HCT116 (cell line): ENCODE results near the gene PACS2. TPM values are rescaled to one million over a fixed set of nuclear protein-coding genes. Genes with fewer than 3 reads are reported as not detected.

Source experiments
- ATAC-seq: fragments of 200-7000 bp; cut with Tn5 transposase; 2 replicates; pipeline ENCODE4 v1.9.1; 2020; ENCODE audit warnings: mild to moderate bottlenecking, moderate library complexity
- BruUV-seq: library from RNA; stranded (reverse); fragments of 400-500 nt; replicated peaks from 2 replicates; lab custom pipeline; 2021; lab: Mats Ljungman, UMichigan
- CTCF ChIA-PET: fragments of 300-600 bp; sonication (Branson Sonifier 250); formaldehyde crosslinking; loops from one replicate; lab custom pipeline; 2021; ENCODE audit warnings: antibody characterized with exemption; lab: Charles Lee
- POLR2A ChIA-PET: fragments of 300-600, 350-600 bp; sonication (Branson Sonifier 250); formaldehyde crosslinking; loops from one replicate; lab custom pipeline; 2021; ENCODE audit warnings: antibody characterized with exemption; lab: Charles Lee
- RAD21 ChIA-PET, 2 experiments: fragments of 300-600 bp; sonication (Branson Sonifier 250); formaldehyde crosslinking; loops; one replicate each; lab custom pipeline; 2023; ENCODE audit warnings: low total read pairs in 2 of 2; ENCODE audit not compliant: uncharacterized antibody in 2 of 2, unreplicated experiment in 2 of 2, low non-redundant PET in 1 of 2; lab: Charles Lee
- DNase-seq: peaks from one replicate; pipeline ENCODE4 v3.0.0-alpha.2; 2010; ENCODE audit warnings: low read depth, low spot score
- H2AFZ ChIP-seq: fragments of 200-600 bp; shearing (Covaris generic), sonication (generic); 2 replicates; pipeline ENCODE4 v1.6.1; 2017; ENCODE audit warnings: low read depth, mixed run types, mixed read lengths, antibody characterized with exemption, low read length; ENCODE audit not compliant: poor library complexity, severe bottlenecking
- H3K27ac ChIP-seq: 2 replicates; pipeline ENCODE4 v1.5.1; 2012; ENCODE audit warnings: low read depth, low read length
- H3K27me3 ChIP-seq: fragments of 200-600 bp; sonication (generic); 2 replicates; pipeline ENCODE4 v1.6.1; 2016; ENCODE audit warnings: mixed run types, low read length, mixed read lengths; ENCODE audit not compliant: insufficient read depth
- H3K36me3 ChIP-seq, 2 experiments: fragments of 200-500 bp in 1 of 2; fragments of 200-600 bp in 1 of 2; sonication (Bioruptor generic) in 1 of 2; sonication (generic) in 1 of 2; 2 replicates each; pipeline versions ENCODE4 v1.5.1 to v1.6.1; 2014 to 2016; ENCODE audit warnings: low read length in 2 of 2, inconsistent platforms in 1 of 2, mixed read lengths in 1 of 2, mixed run types in 1 of 2; ENCODE audit not compliant: insufficient read depth in 2 of 2, control insufficient read depth in 1 of 2
- H3K4me1 ChIP-seq, 2 experiments: fragments of 200-600 bp in 1 of 2; sonication (generic) in 1 of 2; 2 replicates each; pipeline versions ENCODE4 v1.5.1 to v1.6.1; 2012 to 2017; ENCODE audit warnings: low read length in 2 of 2, inconsistent platforms in 1 of 2, mild to moderate bottlenecking in 1 of 2, mixed read lengths in 1 of 2, mixed run types in 1 of 2, moderate library complexity in 1 of 2; ENCODE audit not compliant: insufficient read depth in 2 of 2, control insufficient read depth in 1 of 2
- H3K4me2 ChIP-seq: fragments of 200-600 bp; sonication (generic); 2 replicates; pipeline ENCODE4 v1.6.1; 2017; ENCODE audit warnings: mixed run types, low read length, mixed read lengths
- H3K4me3 ChIP-seq, 2 experiments: fragments of 200-600 bp in 1 of 2; sonication (generic) in 1 of 2; replicated peaks in 1 of 2; 2 replicates each; pipeline ENCODE4 v1.5.1; 2011 to 2016; ENCODE audit warnings: low read length in 2 of 2, control low read depth in 1 of 2, low read depth in 1 of 2, mild to moderate bottlenecking in 1 of 2, mixed read lengths in 1 of 2, mixed run types in 1 of 2
- H3K79me2 ChIP-seq: fragments of 200-600 bp; sonication (generic); 2 replicates; pipeline ENCODE4 v1.6.1; 2017; ENCODE audit warnings: mild to moderate bottlenecking, mixed run types, low read length, moderate library complexity, mixed read lengths; ENCODE audit not compliant: insufficient read depth
- H3K9ac ChIP-seq: fragments of 200-600 bp; sonication (generic); 2 replicates; pipeline ENCODE4 v1.6.1; 2016; ENCODE audit warnings: low read length, mixed read lengths
- H3K9me2 ChIP-seq: fragments of 200-600 bp; sonication (generic), shearing (Covaris generic); 2 replicates; pipeline ENCODE4 v1.6.1; 2017; ENCODE audit warnings: mixed run types, mild to moderate bottlenecking, moderate library complexity; ENCODE audit not compliant: insufficient read depth
- H3K9me3 ChIP-seq, 2 experiments: fragments of 200-500 bp in 1 of 2; fragments of 200-600 bp in 1 of 2; sonication (Bioruptor generic) in 1 of 2; sonication (generic) in 1 of 2; 2 replicates each; pipeline ENCODE4 v1.6.1; 2014 to 2017; ENCODE audit warnings: low read length in 2 of 2, mixed read lengths in 2 of 2, inconsistent platforms in 1 of 2, low read depth in 1 of 2, mild to moderate bottlenecking in 1 of 2, mixed run types in 1 of 2, moderate library complexity in 1 of 2; ENCODE audit not compliant: control insufficient read depth in 1 of 2, insufficient read depth in 1 of 2
- H4K20me1 ChIP-seq: fragments of 200-600 bp; sonication (generic), shearing (Covaris generic); 2 replicates; pipeline ENCODE4 v1.6.1; 2017; ENCODE audit warnings: mixed run types, mild to moderate bottlenecking, moderate library complexity; ENCODE audit not compliant: insufficient read depth
- ATF3 ChIP-seq: IDR thresholded peaks from 2 replicates; pipeline ENCODE4 v1.6.1; 2012
- CBX3 ChIP-seq: IDR thresholded peaks from 2 replicates; pipeline ENCODE4 v1.6.1; 2012; ENCODE audit warnings: low read depth
- CTCF ChIP-seq, 3 experiments: fragments of 200-600 bp in 1 of 3; sonication (generic) in 1 of 3; IDR thresholded peaks in 2 of 3; conservative IDR thresholded peaks in 1 of 3; 2 replicates each; pipeline ENCODE4 v1.5.1; 2012 to 2017; ENCODE audit warnings: low read depth in 2 of 3, low read length in 2 of 3, antibody characterized with exemption in 1 of 3, borderline replicate concordance in 1 of 3, control low read depth in 1 of 3, mild to moderate bottlenecking in 1 of 3, mixed read lengths in 1 of 3, mixed run types in 1 of 3, moderate library complexity in 1 of 3; ENCODE audit not compliant: insufficient read depth in 1 of 3
- EGR1 ChIP-seq: IDR thresholded peaks from 2 replicates; pipeline ENCODE4 v1.6.1; 2012; ENCODE audit warnings: low read depth
- ELF1 ChIP-seq: IDR thresholded peaks from 2 replicates; pipeline ENCODE4 v1.6.1; 2012; ENCODE audit warnings: low read depth, borderline replicate concordance
- FOSL1 ChIP-seq: IDR thresholded peaks from 2 replicates; pipeline ENCODE4 v1.6.1; 2012; ENCODE audit warnings: low read depth
- POLR2A ChIP-seq: IDR thresholded peaks from 2 replicates; pipeline ENCODE4 v1.7.0; 2011; ENCODE audit warnings: borderline replicate concordance; ENCODE audit not compliant: insufficient read depth, insufficient read length; ENCODE audit errors: extremely low read depth
- SIN3A ChIP-seq: IDR thresholded peaks from 2 replicates; pipeline ENCODE4 v1.6.1; 2012; ENCODE audit warnings: low read depth
- SP1 ChIP-seq: IDR thresholded peaks from 2 replicates; pipeline ENCODE4 v1.6.1; 2012; ENCODE audit warnings: low read depth
- TCF7L2 ChIP-seq: IDR thresholded peaks from 2 replicates; pipeline ENCODE4 v1.7.0; 2011; ENCODE audit warnings: borderline replicate concordance, inconsistent platforms; ENCODE audit not compliant: insufficient read depth, insufficient read length; ENCODE audit errors: extremely low read depth
- ZBTB33 ChIP-seq: IDR thresholded peaks from 2 replicates; pipeline ENCODE4 v1.6.1; 2011; ENCODE audit warnings: mild to moderate bottlenecking, low read length, moderate library complexity; ENCODE audit not compliant: insufficient replicate concordance; ENCODE audit errors: extremely low read depth
- ZFX ChIP-seq: fragments of 450-650 bp; IDR thresholded peaks from 2 replicates; pipeline ENCODE4 v1.6.1; 2017
- ZNF274 ChIP-seq: fragments of 200-500 bp; sonication (Bioruptor generic); IDR thresholded peaks from 2 replicates; pipeline ENCODE4 v1.6.1; 2014; ENCODE audit warnings: mild to moderate bottlenecking, low read depth, low read length, inconsistent platforms
- intact Hi-C: fragments of 100-400 bp; cut with micrococcal nuclease; formaldehyde crosslinking; loops from 2 replicates; pipeline ENCODE4 v1.10.0; 2022
- total RNA-seq: library from RNA; stranded (reverse); gene quantifications from one replicate; pipeline ENCODE4 v1.2.1, GENCODE V29; 2021; ENCODE audit not compliant: unreplicated experiment

The PACS2 gene
- total RNA-seq, 1 experiment from 2014 or later: 75.5 TPM

GRCh38 chr14:105369653-105370040 lies 55.1 kb downstream of the PACS2 start:
- Histone ChIP-seq H3K9me2 (no peaks in the 10 kb centered on the region), H3K4me1 (peaks cover 7 to 9% of the 10 kb centered on the region in 2 experiments), H3K9ac (no peak overlapping the region), H3K4me2 (no peak overlapping the region), H3K79me2 (no peaks in the 10 kb centered on the region), H2AFZ (no peak overlapping the region), H3K9me3 (no peaks in the 10 kb centered on the region), H3K27ac (no peak overlapping the region), H4K20me1 (no peaks in the 10 kb centered on the region), H3K27me3 (no peaks in the 10 kb centered on the region), H3K36me3 (no peaks in the 10 kb centered on the region), H3K4me3 (no peak overlapping the region)
- intact Hi-C loops: loop anchor here (1.0 kb wide), 1 partner anchor 120 kb away; no protein-coding TSS in a partner anchor
- CTCF ChIA-PET: interaction anchor here (1.0 to 5.5 kb wide), 5 partner anchors 18 to 163 kb away, joined by 5 to 77 read pairs (median 19); no protein-coding TSS in a partner anchor
- ATAC-seq (no peak), DNase-seq (no peak)
- TF ChIP-seq ATF3: no peak
- TF ChIP-seq ELF1: no peak
- no peak for TF ChIP-seq ZFX
- no peak for TF ChIP-seq TCF7L2
- TF ChIP-seq FOSL1: no peak
- no peak for TF ChIP-seq EGR1
- no peak for TF ChIP-seq POLR2A
- POLR2A ChIA-PET: no interaction called here
- no TSS peak for BruUV-seq
- RAD21 ChIA-PET: no interaction called here

- H3K4me2 ChIP-seq: no peak overlapping the region
- TF ChIP-seq CTCF (IDR thresholded peaks at IDR 0.05 in 2 of 3, conservative IDR thresholded peaks at IDR 0.05 in 1 of 3; ENCODE audit: borderline replicate concordance in 1 of 3, insufficient read depth in 1 of 3, low read depth in 2 of 3, low read length in 2 of 3) (peak in 1 of 3 experiments; percentile 13; a peak in 1 of 6 replicates), CBX3 (no peak), SP1 (no peak), SIN3A (no peak), ZBTB33 (no peak), ELF1 (no peak), ZNF274 (no peak)
- DNase-seq (peak; percentile 27), ATAC-seq (peak; percentile 50)
- intact Hi-C loops: no loop called here
- POLR2A ChIA-PET: no interaction called here
- CTCF ChIA-PET: interaction anchor here (0.7 to 5.5 kb wide), 2 partner anchors 9 to 115 kb away, joined by 3 to 77 read pairs; no protein-coding TSS in a partner anchor
- H3K9me2 ChIP-seq: no peaks in the 10 kb centered on the region
- no peaks in the 10 kb centered on the region for H3K9me3 ChIP-seq
- no peaks in the 10 kb centered on the region for H3K36me3 ChIP-seq
- no peaks in the 10 kb centered on the region for H3K27me3 ChIP-seq
- H3K27ac ChIP-seq: no peak overlapping the region
- H4K20me1 ChIP-seq: no peaks in the 10 kb centered on the region
- no TSS peak for BruUV-seq
- H2AFZ ChIP-seq: no peak overlapping the region
- H3K4me3 ChIP-seq: no peak overlapping the region
- H3K9ac ChIP-seq: no peak overlapping the region
- RAD21 ChIA-PET: interaction anchor here in 1 of 2 experiments (1.0 kb wide), 1 partner anchor 154 kb away, joined by 3 read pairs; no protein-coding TSS in a partner anchor
- H3K79me2 ChIP-seq: no peaks in the 10 kb centered on the region
- H3K4me1 ChIP-seq: peaks cover 4 to 8% of the 10 kb centered on the region in 2 experiments; a peak in 3 of 4 replicates
Measured at GRCh38 chr14:105374389-105374788, 59.8 kb downstream of the PACS2 start.
